NCI-H2171 (cell line): Measurements from ENCODE around the gene ORAI2.
"Not testable (repeated sequence)": the region's sequence is repeated elsewhere in the genome, so short reads cannot be mapped to it uniquely, and the experiment has no call there.

Experiments used
- DNase-seq: peaks from one replicate; lab custom pipeline; 2025; lab: John Stamatoyannopoulos, UW

The ORAI2 gene

DNA sequence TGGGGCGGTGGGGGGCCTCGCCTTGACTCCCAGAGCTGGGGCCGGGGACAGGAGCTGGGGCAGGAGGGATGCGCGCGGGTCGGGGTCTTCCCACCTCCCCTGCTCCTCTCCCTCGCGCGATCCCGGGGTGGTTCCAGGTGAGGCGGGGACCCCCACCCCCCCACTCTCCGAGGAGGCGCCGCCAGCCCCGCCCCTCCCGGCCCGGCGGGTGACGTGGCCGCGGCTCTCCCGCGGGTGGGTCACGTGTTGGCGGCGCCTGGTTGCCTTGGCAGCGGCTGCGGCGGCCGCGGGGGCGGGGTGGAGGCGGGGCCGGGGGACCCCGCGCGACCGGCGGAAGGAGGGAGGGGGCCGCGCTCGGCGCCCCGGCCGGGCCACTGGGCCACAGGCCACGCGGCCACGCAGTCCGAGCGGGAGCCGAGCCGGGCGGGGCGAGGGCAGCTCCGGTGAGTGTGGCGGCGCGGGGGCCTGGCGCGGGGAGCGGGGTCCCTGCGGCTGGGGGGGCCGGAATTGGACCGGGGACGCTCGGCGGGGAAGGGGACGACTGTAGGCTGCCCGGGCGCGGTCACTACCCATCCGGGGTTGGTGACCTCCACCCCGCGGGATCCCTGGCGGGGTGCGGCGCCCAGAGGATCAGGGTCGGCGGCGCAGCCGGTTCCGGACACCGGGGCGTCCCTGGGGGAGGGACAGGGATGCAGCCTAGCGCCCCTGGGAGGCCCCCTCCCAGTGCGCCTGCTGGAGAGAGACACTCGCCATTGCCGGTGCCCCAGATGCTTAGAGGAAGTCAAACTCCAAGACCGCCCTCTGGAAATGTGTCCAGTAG lies at the start of gene ORAI2:
Gene ORAI2 (plus strand): TSS at position 357 of the 820 bp plus-strand sequence. CDS start 5,382 bp downstream, outside the sequence.
- DNase-seq, result peak; percentile 63

DNA sequence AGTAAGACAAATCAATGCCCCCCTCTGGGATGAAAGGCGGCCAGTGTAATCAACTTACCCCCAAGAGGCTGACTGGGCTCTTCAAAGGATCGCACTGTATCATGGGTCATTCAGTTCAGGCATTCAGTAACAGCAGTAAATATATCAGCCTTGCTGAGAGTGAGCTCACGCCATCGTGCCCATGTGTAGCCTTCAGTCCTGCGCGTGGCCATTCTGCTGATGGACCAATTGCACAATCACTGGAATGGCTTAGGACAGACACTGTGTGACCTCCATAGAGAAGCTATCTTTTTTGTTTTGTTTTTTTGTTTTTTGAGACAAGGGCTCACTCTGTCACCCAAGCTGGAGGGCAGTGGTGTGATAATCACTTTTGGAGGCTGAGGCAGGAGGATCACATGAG lies 46.3 kb upstream of the ORAI2 start:
- no peak for DNase-seq

DNA sequence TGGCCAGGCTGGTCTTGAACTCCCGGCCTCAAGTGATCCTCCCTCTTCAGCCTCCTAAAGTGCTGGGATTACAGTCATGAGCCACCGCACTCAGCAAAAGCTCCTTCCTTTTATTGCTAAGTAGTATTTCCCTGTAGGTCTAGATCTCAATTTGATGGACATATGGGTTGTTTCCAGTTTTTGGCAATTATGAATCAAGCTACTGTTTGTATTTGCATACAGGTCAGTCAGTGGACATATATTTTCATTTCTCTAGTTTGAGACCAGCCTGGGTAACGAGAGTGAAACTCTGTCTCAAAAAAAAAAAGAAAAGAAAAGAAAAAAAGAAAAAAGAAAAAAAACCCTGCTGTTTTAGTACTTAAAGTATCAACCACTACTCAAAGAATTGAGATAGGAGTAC lies 43.6 kb upstream of the ORAI2 start:
- no peak for DNase-seq

DNA sequence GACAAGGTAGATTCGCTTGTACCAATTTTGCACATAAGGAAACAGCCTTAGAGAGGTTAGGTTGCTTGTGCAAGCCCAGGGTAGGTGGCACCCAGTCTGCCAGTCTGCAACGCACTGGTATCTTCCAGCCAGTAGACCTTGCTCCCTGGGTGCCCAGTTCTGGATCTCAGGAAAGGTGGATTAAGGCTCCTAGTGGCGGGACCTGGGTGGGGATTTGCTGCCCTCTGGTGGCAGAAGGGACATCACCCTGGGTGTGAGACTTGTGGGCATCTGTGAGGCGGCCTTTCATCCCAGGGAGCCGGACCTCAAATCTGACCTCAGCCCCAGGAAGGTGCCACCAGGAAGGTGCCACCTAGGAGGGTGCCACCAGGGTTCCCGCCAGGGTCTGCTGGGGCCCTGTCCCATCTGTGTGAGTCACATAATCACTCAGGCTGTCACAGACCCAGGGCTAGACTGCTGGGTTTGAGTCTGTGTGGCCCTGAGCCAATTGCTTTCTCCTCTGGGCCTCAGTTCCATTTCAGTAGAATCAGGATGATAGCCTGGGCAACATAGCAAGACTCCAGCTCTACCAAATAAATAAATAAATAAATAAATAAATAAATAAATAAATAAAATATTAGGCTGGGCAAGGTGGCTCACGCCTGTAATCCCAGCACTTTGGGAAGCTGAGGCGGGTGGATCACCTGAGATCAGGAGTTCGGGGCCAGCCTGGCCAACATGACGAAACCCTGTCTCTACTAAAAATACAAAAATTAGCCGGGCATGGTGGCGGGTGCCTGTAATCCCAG lies 42.5 kb upstream of the ORAI2 start:
- DNase-seq, result peak; percentile 62

DNA sequence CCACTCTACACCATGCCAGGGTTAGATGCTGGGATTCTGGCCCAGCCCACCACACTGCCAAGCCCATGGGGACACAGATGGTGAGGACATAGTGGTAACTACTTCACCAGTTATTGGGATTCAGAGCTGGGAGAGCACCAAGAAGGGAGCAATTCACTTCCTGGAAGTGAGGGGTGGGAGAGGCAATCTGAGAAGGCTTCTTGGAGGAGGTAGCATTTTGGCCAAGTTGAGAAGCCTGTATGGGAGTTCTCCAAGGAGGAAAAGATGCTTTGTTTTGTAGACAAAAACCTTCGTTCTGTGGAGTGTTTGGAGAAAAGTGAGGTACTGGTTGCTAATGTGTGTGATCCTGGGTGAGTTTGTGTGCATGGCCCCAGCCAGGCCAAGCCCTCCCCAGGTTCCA lies 41.0 kb upstream of the ORAI2 start:
- DNase-seq, result no peak

DNA sequence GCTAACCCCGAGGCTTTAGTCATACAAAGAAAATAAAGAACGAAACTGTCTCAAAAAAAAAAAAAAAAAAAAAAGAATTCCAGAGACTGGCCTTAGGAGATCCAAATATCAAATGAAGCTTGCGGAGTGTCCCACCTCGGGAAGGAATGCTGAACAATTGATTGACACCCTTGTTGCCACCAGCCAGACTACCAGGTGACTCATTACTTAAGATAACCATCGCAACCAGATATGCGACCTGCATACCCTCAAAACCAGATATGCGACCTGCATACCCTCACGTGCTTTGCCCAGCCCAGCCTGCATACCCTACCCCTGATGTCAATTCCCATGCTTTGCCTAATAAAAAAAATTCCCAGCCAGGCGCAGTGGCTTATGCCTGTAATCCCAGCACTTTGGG lies 39.9 kb upstream of the ORAI2 start:
- no peak for DNase-seq

DNA sequence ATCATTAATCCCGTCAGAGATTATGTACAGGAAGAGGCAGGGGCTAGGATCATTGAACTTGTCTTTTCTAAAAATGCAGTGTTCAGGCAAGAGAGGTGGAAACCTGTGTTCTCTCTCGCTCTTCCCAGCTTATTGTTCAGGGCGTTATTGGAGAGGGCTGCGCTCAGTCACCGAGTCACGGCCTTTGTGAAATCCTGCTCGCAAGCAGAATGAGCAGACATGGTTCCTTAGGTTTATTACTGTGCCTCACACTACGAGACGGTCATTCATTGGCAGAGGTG lies 37.8 kb upstream of the ORAI2 start:
- DNase-seq, result no peak

DNA sequence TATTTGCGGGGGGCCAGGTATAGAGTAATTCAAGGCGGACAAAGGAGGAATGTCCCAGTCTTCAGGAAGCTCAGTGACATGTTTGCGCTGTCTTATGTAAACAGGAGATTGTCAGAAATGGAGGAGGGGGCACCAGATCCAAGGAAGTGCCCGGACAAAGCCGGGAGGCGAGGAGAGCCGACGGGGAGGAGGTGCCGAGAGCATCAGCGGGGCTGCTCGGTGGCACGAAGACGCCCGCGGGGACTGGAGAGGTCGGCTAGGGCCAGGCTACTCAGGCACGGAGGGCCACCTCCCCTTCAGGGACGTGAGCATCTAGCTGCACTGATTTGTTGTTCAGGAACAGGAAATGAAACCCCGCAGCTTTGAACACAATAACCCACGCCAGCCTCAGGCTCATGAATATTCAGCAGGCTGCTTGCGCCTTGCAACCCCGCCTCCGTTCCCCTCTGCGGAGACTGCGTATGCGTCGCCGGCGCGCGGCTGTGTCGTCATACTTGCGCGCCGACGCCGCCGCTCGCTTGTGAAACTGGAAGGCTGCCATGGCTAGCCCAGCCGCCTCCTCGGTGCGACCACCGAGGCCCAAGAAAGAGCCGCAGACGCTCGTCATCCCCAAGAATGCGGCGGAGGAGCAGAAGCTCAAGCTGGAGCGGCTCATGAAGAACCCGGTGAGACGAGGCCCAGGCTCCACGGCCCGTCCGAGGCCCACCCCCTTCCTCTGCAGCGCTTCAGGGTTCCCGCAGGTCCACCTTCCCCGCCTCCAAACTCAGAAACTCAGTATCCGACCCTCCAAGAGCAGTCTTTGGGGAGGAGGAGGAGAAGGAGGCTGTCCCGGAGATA lies 37.3 kb upstream of the ORAI2 start, which contains the start of gene PRKRIP1:
Gene PRKRIP1 (plus strand): TSS at position 491 of the 837 bp plus-strand sequence. CDS start 49 bp downstream, at position 540.
- DNase-seq, result peak; percentile 95

DNA sequence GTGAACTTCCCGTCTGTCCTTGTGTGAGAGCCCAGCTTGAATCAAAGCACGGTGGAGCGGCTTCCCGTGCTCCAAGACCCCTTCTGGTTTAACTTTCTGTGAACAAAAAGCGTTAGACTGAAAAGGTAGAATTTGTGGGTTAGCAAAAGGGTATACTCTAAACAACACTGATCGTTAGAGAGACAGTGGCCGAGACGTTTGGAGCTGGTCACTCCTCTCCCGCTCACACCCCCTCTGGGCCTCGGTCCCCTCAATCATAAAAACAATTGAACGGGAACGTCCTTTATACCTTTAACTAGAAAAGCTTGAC lies 36.7 kb upstream of the ORAI2 start:
- no peak for DNase-seq

DNA sequence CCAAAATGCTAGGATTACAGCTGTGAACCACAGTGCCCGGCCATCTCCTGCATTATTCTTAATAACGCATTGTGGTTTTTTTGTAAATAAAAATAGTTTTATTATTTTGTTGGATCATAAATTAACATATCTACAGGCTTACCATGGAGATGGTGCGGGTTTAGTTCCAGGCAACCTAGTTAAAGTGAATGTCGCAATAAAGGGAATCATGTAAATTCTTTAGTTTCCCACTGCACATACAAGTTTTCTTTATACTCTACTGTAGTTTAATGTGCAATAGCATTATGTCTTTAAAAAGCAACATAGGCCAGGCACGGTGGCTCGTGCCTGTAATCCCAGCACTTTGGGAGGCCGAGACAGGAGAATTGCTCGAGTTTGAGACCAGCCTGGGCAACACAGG lies 34.8 kb upstream of the ORAI2 start:
- no peak for DNase-seq

DNA sequence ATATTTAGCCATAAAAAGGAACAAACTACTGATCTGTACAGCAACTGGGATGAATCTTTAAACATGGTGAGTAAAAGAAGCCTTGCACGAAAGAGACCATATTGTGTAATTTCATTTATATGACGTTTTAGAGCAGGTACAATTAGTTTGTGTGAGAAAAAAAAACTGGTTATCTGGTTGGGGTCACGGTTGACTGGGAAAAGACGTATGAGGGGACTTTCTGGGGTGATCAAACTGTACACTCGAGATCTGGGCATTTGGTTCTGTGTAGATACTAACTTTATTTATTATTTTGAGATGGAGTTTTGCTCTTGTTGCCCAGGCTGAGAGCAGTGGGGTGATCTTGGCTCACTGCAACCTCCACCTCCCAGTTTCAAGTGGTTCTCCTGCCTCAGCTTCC lies 33.0 kb upstream of the ORAI2 start:
- DNase-seq, result no peak

DNA sequence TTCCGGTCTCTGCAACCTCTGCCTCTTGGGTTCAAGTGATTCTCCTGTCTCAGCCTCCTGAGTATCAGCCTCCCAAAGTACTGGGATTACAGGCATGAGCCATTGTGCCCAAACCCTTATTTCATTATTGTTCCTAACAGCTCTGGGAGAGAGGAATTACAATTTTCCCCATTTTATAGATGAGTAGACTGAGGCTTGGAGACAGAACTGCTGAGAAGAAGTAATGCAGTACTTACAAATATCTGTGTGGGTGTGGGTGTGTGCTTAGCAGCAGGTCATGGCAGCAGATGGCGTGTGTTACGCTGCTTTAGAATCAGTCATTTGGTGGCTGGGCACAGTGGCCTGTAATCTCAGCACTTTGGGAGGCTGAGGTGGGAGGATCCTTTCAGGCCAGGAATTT lies 29.8 kb upstream of the ORAI2 start:
- no peak for DNase-seq

DNA sequence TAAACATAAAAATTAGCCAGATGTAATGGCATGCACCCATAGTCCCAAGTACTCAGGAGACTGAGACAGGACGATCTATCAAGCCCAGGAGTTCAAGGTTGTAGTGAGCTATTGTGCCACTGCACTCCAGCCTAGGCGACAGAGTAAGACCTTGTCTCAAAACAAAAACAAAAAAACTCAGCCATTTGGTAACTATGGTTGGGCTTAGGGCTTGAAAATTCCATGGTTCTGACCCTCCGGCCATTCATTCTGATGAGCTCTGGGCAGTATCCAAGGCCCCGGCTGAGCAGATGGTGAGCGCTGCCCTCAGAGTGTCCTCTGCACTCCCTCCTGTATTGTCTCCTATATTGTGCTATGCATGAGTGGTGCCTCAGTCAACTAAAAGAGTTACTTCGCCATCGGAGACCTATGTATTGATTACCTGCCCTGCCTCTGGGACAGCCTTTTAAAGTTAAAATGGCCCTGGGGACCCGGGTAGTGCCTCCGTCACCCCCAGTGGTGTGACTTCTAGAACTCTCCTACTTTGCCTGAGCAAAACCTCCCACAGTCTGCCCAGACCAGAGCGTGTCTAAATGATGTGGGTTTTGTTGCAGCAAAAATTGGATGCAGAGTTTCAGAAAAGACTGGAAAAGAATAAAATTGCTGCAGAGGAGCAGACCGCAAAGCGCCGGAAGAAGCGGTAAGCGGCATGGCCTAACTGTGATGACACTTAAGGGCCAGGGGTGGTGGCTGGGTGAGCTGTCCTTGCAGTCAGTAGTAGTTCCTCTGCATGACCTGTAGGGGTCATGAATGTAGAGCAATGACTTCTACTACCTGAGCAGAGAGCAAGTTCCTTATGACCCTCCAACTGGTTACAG lies 29.1 kb upstream of the ORAI2 start:
- DNase-seq, result peak; percentile 5

DNA sequence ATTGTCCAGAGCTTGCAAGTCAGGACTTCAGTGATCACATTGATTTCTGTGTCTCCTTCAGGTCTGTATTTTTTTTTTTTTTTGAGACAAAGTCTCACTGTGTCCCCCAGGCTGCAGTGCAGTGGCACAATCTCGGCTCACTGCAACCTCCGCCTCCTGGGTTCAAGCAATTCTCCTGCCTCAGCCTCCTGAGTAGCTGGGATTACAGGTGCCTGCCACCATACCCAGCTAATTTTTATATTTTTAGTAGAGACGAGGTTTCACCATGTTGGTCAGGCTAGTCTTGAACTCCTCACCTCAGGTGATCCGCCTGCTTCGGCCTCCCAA lies 28.6 kb upstream of the ORAI2 start:
- not testable (repeated sequence) for DNase-seq

DNA sequence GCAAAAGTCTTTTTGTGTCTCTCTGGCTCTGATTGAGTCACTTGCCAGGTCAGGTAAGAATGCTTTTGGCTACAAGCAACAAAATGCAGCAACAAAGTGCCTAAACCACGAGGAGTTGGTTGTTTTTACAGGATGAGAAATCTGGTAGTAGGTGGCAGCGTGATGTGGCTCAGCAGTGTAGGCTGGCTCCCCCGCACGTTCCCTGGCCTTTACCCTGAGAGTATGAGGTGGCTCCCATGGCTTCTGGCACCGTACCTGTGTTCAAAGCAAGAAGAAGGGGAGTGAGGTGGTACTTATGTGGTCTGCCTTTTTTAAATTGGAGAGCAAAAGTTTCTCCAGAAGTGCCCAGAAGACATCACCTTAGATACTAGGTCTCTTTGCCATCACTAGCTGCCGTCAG lies 25.5 kb upstream of the ORAI2 start:
- DNase-seq, result no peak

DNA sequence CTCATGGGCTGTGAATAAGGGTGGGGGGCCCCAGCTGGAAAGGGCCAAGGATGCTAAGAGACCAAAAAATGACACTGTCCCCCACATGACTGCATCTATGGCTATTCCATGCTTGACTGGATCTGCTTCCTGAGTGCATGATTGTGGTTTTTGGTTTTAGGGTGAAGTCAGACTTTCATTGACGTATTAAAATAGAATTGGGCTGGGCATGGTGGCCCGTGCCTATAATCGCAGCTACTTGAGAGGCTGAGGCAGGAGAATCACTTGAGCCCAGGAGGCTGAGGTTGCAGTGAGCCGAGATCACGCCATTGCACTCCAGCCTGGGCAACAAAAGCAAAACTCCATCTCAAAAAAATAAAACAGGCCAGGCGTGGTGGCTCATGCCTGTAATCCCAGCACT lies 24.8 kb upstream of the ORAI2 start:
- DNase-seq, result not testable (repeated sequence)

DNA sequence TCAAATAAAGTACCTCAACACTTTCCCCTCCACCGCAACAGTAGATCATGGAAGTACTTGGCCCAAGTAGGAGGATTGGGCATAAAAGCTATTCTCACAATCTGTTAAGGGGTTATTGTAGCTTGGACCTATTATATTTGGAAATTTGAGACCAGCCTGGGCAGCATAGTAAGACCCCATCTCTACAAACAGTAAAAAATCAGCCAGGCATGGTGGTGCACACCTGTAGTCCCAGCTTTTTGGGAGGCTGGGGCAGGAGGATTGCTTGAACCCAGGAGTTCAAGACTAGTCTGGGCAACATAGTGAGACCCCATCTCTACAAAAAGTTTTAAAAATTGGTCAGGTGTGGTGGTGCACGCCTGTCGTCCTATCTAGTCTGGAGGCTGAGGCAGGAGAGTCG lies 24.0 kb upstream of the ORAI2 start:
- no peak for DNase-seq

DNA sequence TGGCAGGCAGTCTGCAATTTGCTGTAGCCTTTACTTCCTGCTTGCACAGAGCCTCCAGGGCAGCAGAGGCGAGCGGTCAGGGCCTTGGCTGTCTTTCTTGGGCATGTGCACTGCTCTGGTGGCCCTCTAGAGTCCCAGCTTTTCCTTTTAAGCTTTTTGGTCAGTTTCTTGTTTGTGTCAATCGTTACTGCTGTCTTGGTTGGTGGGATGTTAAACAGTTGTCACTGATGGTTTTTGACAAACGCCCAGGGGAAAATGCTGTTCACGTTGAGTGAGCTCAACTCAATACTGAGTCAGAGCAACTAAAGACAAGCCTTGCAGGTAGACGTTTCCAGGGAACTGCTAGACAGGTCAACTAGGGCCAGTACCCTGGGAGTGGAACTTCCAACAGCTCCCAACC lies 23.3 kb upstream of the ORAI2 start:
- DNase-seq, result no peak

DNA sequence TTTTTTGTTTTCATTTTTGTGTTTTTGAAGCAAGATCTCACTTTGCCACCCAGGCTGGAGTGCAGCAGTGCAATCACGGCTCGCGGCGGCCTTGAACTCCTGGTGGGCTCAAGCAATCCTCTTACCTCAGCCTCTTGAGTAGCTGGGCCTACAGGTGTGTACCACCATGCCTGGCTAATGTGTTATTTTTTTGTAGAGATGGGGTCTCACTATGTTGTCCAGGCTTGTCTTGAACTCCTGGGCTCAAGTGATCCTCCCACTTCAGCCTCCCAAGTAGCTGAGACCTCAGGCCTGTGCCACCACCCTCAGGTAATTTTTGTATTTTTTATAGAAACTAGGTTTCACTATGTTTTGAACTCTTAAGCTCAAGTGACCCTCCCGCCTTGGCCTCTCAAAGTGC lies 22.5 kb upstream of the ORAI2 start:
- no peak for DNase-seq

DNA sequence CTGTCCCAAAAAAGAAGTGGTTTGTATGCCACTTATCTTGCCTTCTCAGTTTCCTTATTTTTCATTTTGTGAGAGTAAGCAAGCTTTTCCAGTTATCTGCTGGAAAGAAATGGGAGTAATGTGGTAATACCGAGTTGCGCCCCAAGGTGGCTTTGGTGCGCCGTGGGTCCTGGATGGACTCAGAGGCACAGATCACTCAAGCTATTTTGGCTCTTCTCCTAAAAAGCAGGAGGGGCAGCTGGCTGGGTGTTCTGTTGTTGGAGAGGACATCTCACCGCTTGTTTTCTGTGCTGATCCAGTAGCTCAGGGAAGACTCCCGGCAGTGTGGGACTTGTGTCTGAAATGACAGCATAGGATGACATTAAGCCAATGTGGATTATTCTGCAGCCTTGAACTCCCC lies 20.8 kb upstream of the ORAI2 start:
- no peak for DNase-seq

DNA sequence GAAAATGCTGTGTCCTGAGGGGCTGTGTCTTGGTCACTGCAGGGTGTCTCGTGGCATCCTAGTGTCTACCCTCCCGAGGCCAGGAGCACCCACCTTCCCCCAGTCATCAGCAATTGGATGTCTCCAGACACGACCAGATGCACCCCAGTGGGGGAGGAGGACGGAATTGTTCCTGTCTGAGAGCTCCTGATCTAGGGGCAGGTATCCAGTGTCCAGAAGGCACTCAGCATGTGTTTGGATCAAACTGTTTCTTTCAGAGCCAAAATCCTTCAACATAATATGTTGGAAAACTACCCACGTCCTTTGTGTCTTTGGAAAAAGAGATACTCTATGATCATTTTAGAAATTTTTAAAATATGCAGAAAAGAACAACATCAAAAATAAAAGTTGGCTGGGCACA lies 20.3 kb upstream of the ORAI2 start:
- DNase-seq, result no peak

DNA sequence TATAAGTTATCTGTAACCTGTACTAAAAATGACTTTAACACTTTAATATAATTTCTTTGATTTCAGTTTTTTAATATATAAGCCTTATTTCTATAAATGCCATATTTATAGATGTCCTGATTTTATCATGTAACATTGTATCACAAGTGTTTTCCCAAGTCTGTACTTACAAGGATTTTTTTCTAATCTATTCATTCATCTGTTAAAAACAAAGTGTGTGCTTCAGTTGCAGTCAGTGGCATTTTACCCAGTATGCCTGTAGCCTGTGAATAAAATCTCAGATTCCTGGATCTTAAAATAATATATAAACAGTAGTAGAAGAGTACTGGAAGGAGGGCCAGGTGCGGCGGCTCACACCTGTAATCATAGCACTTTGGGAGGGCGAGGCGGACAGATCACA lies 19.8 kb upstream of the ORAI2 start:
- DNase-seq, result no peak
